H1 (cell line): Measurements from ENCODE around the gene PPIP5K1. TPM values are rescaled to one million over a fixed set of nuclear protein-coding genes. Genes with fewer than 3 reads are reported as not detected.

Experiments used
- CTCF ChIA-PET: fragments of 300-600 bp; sonication (Branson Sonifier 250); formaldehyde crosslinking; loops from one replicate; lab custom pipeline; 2021; ENCODE audit not compliant: partially characterized antibody; lab: Charles Lee
- POLR2A ChIA-PET: fragments of 300-600 bp; sonication (Branson Sonifier 250); formaldehyde crosslinking; loops from one replicate; lab custom pipeline; 2021; ENCODE audit warnings: inconsistent platforms; ENCODE audit not compliant: partially characterized antibody; lab: Charles Lee
- DNase-seq, 2 experiments: peaks; one replicate each; pipeline versions ENCODE4 v3.0.0 to v3.0.0-alpha.2; 2010 to 2022; ENCODE audit warnings: low spot score in 2 of 2, low read depth in 1 of 2, mixed read lengths in 1 of 2
- FAIRE-seq: peaks from 2 replicates; lab custom pipeline; 2011; peaks lifted over from hg19 to GRCh38; lab: Jason Lieb, UNC
- H2AFZ ChIP-seq: 2 replicates; pipeline ENCODE4 v1.8.1; 2012; ENCODE audit warnings: low read length, inconsistent platforms
- H2AK5ac ChIP-seq: 2 replicates; pipeline ENCODE4 v1.6.1; 2013; ENCODE audit warnings: low read depth, low read length
- H2BK120ac ChIP-seq: replicated peaks from 2 replicates; pipeline ENCODE3; 2013; ENCODE audit warnings: low read depth, low read length, inconsistent platforms
- H2BK12ac ChIP-seq: 2 replicates; pipeline ENCODE4 v1.6.1; 2013; ENCODE audit warnings: low read depth, low read length
- H2BK15ac ChIP-seq: 2 replicates; pipeline ENCODE4 v1.6.1; 2013; ENCODE audit warnings: low read length
- H2BK20ac ChIP-seq: 2 replicates; pipeline ENCODE4 v1.6.1; 2013; ENCODE audit warnings: low read length
- H2BK5ac ChIP-seq: 2 replicates; pipeline ENCODE4 v1.6.1; 2013; ENCODE audit warnings: low read depth, low read length
- H3K14ac ChIP-seq: 2 replicates; pipeline ENCODE4 v1.6.1; 2013; ENCODE audit warnings: inconsistent platforms; ENCODE audit not compliant: insufficient read length
- H3K18ac ChIP-seq: 2 replicates; pipeline ENCODE4 v1.6.1; 2013; ENCODE audit warnings: low read length; ENCODE audit errors: extremely low read depth
- H3K23ac ChIP-seq: 2 replicates; pipeline ENCODE4 v1.6.1; 2013; ENCODE audit warnings: inconsistent platforms; ENCODE audit not compliant: insufficient read length
- H3K23me2 ChIP-seq: 2 replicates; pipeline ENCODE4 v1.6.1; 2013; ENCODE audit warnings: low read depth, low read length
- H3K27ac ChIP-seq: 2 replicates; pipeline ENCODE4 v1.6.1; 2011; ENCODE audit warnings: low read depth, low read length, inconsistent platforms
- H3K27me3 ChIP-seq, 4 experiments: replicated peaks in 1 of 4; 1 replicate in 1 of 4; 2 replicates in 3 of 4; pipeline versions ENCODE4 v1.6.1 to v1.8.1; 2011 to 2013; ENCODE audit warnings: low read length in 3 of 4, mild to moderate bottlenecking in 3 of 4, inconsistent platforms in 2 of 4, mixed read lengths in 2 of 4, moderate library complexity in 1 of 4; ENCODE audit not compliant: control insufficient read depth in 3 of 4, insufficient read depth in 3 of 4; ENCODE audit errors: extremely low read depth in 1 of 4
- H3K36me3 ChIP-seq, 4 experiments: 2 replicates each; pipeline versions ENCODE4 v1.6.1 to v1.8.1; 2011 to 2013; ENCODE audit warnings: mild to moderate bottlenecking in 4 of 4, low read length in 3 of 4, moderate library complexity in 2 of 4, control low read depth in 1 of 4, inconsistent platforms in 1 of 4; ENCODE audit not compliant: insufficient read depth in 4 of 4, control insufficient read depth in 2 of 4
- H3K4ac ChIP-seq: replicated peaks from 2 replicates; pipeline ENCODE3; 2013; ENCODE audit warnings: low read length, low read depth, mixed read lengths, inconsistent platforms; ENCODE audit not compliant: insufficient read length
- H3K4me1 ChIP-seq, 4 experiments: replicated peaks in 1 of 4; 1 replicate in 1 of 4; 2 replicates in 3 of 4; pipeline versions ENCODE4 v1.6.1 to v1.8.1; 2011 to 2013; ENCODE audit warnings: low read length in 3 of 4, inconsistent platforms in 2 of 4, mixed read lengths in 1 of 4; ENCODE audit not compliant: insufficient read depth in 4 of 4, control insufficient read depth in 3 of 4
- H3K4me2 ChIP-seq, 2 experiments: 2 replicates each; pipeline versions ENCODE4 v1.6.1 to v1.8.1; 2011 to 2013; ENCODE audit warnings: low read depth in 2 of 2, low read length in 2 of 2, control low read depth in 1 of 2, inconsistent platforms in 1 of 2, mild to moderate bottlenecking in 1 of 2; ENCODE audit not compliant: insufficient read depth in 1 of 2
- H3K4me3 ChIP-seq, 4 experiments: fragments of 200-600, 300-600 bp in 1 of 4; sonication (generic), shearing (Covaris generic), sonication (Bioruptor Twin) in 1 of 4; 2 replicates each; pipeline versions ENCODE4 v1.5.1 to v1.8.1; 2011 to 2016; ENCODE audit warnings: low read length in 4 of 4, low read depth in 3 of 4, control low read depth in 2 of 4, inconsistent platforms in 2 of 4, mild to moderate bottlenecking in 2 of 4, mixed read lengths in 1 of 4, moderate library complexity in 1 of 4; ENCODE audit not compliant: insufficient read depth in 2 of 4; ENCODE audit errors: extremely low read depth in 1 of 4
- H3K56ac ChIP-seq: replicated peaks from 2 replicates; pipeline ENCODE3; 2013; ENCODE audit warnings: low read depth, mild to moderate bottlenecking, mixed read lengths, low read length, inconsistent platforms; ENCODE audit not compliant: insufficient read length
- H3K79me1 ChIP-seq: 2 replicates; pipeline ENCODE4 v1.6.1; 2013; ENCODE audit warnings: low read depth, low read length, control low read depth
- H3K79me2 ChIP-seq, 2 experiments: 2 replicates each; pipeline versions ENCODE4 v1.6.1 to v1.8.1; 2012 to 2013; ENCODE audit warnings: low read length in 2 of 2, mild to moderate bottlenecking in 2 of 2, inconsistent platforms in 1 of 2; ENCODE audit not compliant: insufficient read depth in 2 of 2, control insufficient read depth in 1 of 2
- H3K9ac ChIP-seq, 4 experiments: replicated peaks in 1 of 4; 1 replicate in 1 of 4; 2 replicates in 3 of 4; pipeline versions ENCODE4 v1.6.1 to v1.8.1; 2011 to 2013; ENCODE audit warnings: low read depth in 3 of 4, low read length in 3 of 4, control low read depth in 2 of 4, mild to moderate bottlenecking in 2 of 4, moderate library complexity in 2 of 4, inconsistent platforms in 1 of 4; ENCODE audit errors: extremely low read depth in 1 of 4
- H3K9me3 ChIP-seq, 2 experiments: 2 replicates each; pipeline versions ENCODE4 v1.6.1 to v1.8.1; 2012 to 2013; ENCODE audit warnings: mild to moderate bottlenecking in 2 of 2, moderate library complexity in 2 of 2, control low read depth in 1 of 2, inconsistent platforms in 1 of 2, low read depth in 1 of 2, low read length in 1 of 2, mixed read lengths in 1 of 2; ENCODE audit not compliant: insufficient read depth in 2 of 2
- H4K20me1 ChIP-seq, 2 experiments: replicated peaks in 1 of 2; 2 replicates each; pipeline versions ENCODE3 to v1.8.1; 2011 to 2013; ENCODE audit warnings: inconsistent platforms in 2 of 2, low read length in 2 of 2, mild to moderate bottlenecking in 1 of 2; ENCODE audit not compliant: insufficient read depth in 2 of 2, control insufficient read depth in 1 of 2
- H4K5ac ChIP-seq: 2 replicates; pipeline ENCODE4 v1.6.1; 2013; ENCODE audit warnings: low read length, low read depth, mixed read lengths, inconsistent platforms; ENCODE audit not compliant: insufficient read length
- H4K8ac ChIP-seq: 2 replicates; pipeline ENCODE4 v1.8.0; 2013; ENCODE audit warnings: mild to moderate bottlenecking, moderate library complexity, low read length, inconsistent platforms; ENCODE audit not compliant: insufficient read depth; ENCODE audit errors: extremely low read depth
- H4K91ac ChIP-seq: replicated peaks from 2 replicates; pipeline ENCODE3; 2013; ENCODE audit warnings: low read length, mixed read lengths, inconsistent platforms; ENCODE audit not compliant: insufficient read length
- ATF2 ChIP-seq: IDR thresholded peaks from 2 replicates; pipeline ENCODE4 v1.6.1; 2012; ENCODE audit warnings: low read length, inconsistent platforms
- CBX8 ChIP-seq: fragments of 300-800, 300-1000 bp; sonication (generic); IDR thresholded peaks from 2 replicates; pipeline ENCODE4 v1.7.1; 2016; ENCODE audit warnings: low read depth, low read length, borderline replicate concordance
- CEBPB ChIP-seq: IDR thresholded peaks from 2 replicates; pipeline ENCODE4 v1.6.1; 2012; ENCODE audit warnings: low read depth, low read length
- CHD2 ChIP-seq: IDR thresholded peaks from 2 replicates; pipeline ENCODE4 v1.6.1; 2012; ENCODE audit warnings: low read length, improper control_type of control experiment
- HDAC2 ChIP-seq, 2 experiments: fragments of 300-600 bp in 1 of 2; sonication (generic) in 1 of 2; IDR thresholded peaks; 2 replicates each; pipeline ENCODE4 v1.6.1; 2011 to 2012; ENCODE audit warnings: low read depth in 2 of 2, low read length in 2 of 2, mild to moderate bottlenecking in 2 of 2, moderate library complexity in 2 of 2, borderline replicate concordance in 1 of 2, inconsistent platforms in 1 of 2
- KDM5A ChIP-seq: fragments of 200-600 bp; IDR thresholded peaks from 2 replicates; pipeline ENCODE4 v1.7.1; 2012; ENCODE audit warnings: mild to moderate bottlenecking, low read length, inconsistent platforms, mixed read lengths
- RFX5 ChIP-seq: IDR thresholded peaks from 2 replicates; pipeline ENCODE4 v1.6.1; 2011; ENCODE audit warnings: low read depth, low read length, improper control_type of control experiment, borderline replicate concordance
- RXRA ChIP-seq: IDR thresholded peaks from 2 replicates; pipeline ENCODE4 v1.6.1; 2011; ENCODE audit warnings: low read depth, mild to moderate bottlenecking, low read length, moderate library complexity; ENCODE audit not compliant: insufficient read depth
- SP2 ChIP-seq: IDR thresholded peaks from 2 replicates; pipeline ENCODE4 v1.6.1; 2012; ENCODE audit warnings: mild to moderate bottlenecking, low read length, inconsistent platforms
- TEAD4 ChIP-seq: IDR thresholded peaks from 2 replicates; pipeline ENCODE4 v1.6.1; 2012; ENCODE audit warnings: low read depth, low read length, inconsistent platforms, mixed read lengths
- YY1 ChIP-seq: IDR thresholded peaks from 2 replicates; pipeline ENCODE4 v1.6.1; 2011; ENCODE audit warnings: low read depth, mild to moderate bottlenecking, low read length
- WGBS, 2 experiments: shearing (Covaris generic) in 1 of 2; methylation state at CpG; one replicate each; pipeline versions ENCODE4 v1.1.6 to v1.1.7; 2013 to 2015; ENCODE audit warnings: low lambda C conversion rate in 2 of 2, mixed read lengths in 2 of 2, inconsistent platforms in 1 of 2, low coverage in 1 of 2, missing lambda C conversion rate in 1 of 2; ENCODE audit not compliant: insufficient replicate concordance in 2 of 2, insufficient coverage in 1 of 2, insufficient read length in 1 of 2; ENCODE audit errors: extremely low coverage in 1 of 2, missing lambda C conversion rate in 1 of 2; 5-methylcytosine and 5-hydroxymethylcytosine counted together
- polyA plus RNA-seq, 7 experiments: library from polyadenylated mRNA; depleted of rRNA in 3 of 7; stranded (reverse) in 5 of 7; unstranded in 2 of 7; fragments of >200 nt in 5 of 7; fragments of 200-250 nt in 2 of 7; gene quantifications; 1 replicate in 5 of 7; 2 replicates in 1 of 7; 4 replicates in 1 of 7; pipeline versions ENCODE4 v1.2.1 to v1.2.3, GENCODE V29; 2011 to 2013; ENCODE audit warnings: missing spikeins in 2 of 7, mixed read lengths in 2 of 7
- total RNA-seq: library from RNA; stranded (reverse); fragmentation: NEBNext Ultra II Directional; extraction: Animal tissue kit (Norgen Biotek cat#: 25700); gene quantifications from 2 replicates; pipeline ENCODE4 v1.2.1, GENCODE V29; 2021

PPIP5K1 gene
- total and polyA plus RNA-seq, 2 of the 8 experiments (the other 6 are each of a cell fraction or from before 2014, with no cell fraction given): 18.8 to 22.7 TPM

GRCh38 chr15:43526261-43526930 lies 63.6 kb downstream of the PPIP5K1 start:
- FAIRE-seq (no peak), DNase-seq (no peak)
- no peaks in the 10 kb centered on the region for H4K20me1 ChIP-seq
- H3K9ac ChIP-seq: no peak overlapping the region
- no peaks in the 10 kb centered on the region for H3K23me2 ChIP-seq
- H3K14ac ChIP-seq: no peak overlapping the region
- no peak overlapping the region for H2BK5ac ChIP-seq
- H3K79me1 ChIP-seq: no peaks in the 10 kb centered on the region
- no peak overlapping the region for H3K4me3 ChIP-seq
- H3K79me2 ChIP-seq: no peaks in the 10 kb centered on the region
- POLR2A ChIA-PET: interaction anchor here (0.8 to 1.0 kb wide), 2 partner anchors 8 to 99 kb away, joined by 3 to 4 read pairs; partner anchors contain the start of gene MAP1A
- no peak overlapping the region for H3K18ac ChIP-seq
- peaks cover 0 to 11% (median 2%) of the 10 kb centered on the region in 4 experiments; a peak in 4 of 7 replicates for H3K4me1 ChIP-seq
- no peak overlapping the region for H2AFZ ChIP-seq
- H3K4ac ChIP-seq: no peak overlapping the region
- H3K56ac ChIP-seq: no peak overlapping the region
- H4K91ac ChIP-seq: no peak overlapping the region
- H3K23ac ChIP-seq: no peak overlapping the region
- no peak overlapping the region for H2BK12ac ChIP-seq
- CTCF ChIA-PET: interaction anchor here (0.6 to 3.9 kb wide), 3 partner anchors 8 to 224 kb away, joined by 3 to 34 read pairs (median 15); partner anchors contain the start of gene MAP1A
- peaks cover 0 to 2% (median 0%) of the 10 kb centered on the region in 4 experiments; a peak in 2 of 7 replicates for H3K27me3 ChIP-seq
- no peak overlapping the region for H2BK15ac ChIP-seq
- H2AK5ac ChIP-seq: no peak overlapping the region
- H4K8ac ChIP-seq: no peak overlapping the region; the same call in 1 of the 2 replicates
- no peak overlapping the region for H3K27ac ChIP-seq
- 94% methylated on average over 10 of the region's 11 CpGs; no CpG with 5 or more reads in 1 of the 2 experiments for WGBS, 2 experiments
- no peak overlapping the region for H3K4me2 ChIP-seq
- H4K5ac ChIP-seq: no peak overlapping the region
- no peak overlapping the region for H2BK120ac ChIP-seq
- no peaks in the 10 kb centered on the region for H3K9me3 ChIP-seq
- no peaks in the 10 kb centered on the region for H3K36me3 ChIP-seq
- no peak overlapping the region for H2BK20ac ChIP-seq
- no peak for TF ChIP-seq CHD2
- no peak for TF ChIP-seq ATF2
- no peak for TF ChIP-seq CBX8
- TF ChIP-seq HDAC2 (IDR thresholded peaks at IDR 0.05; ENCODE audit: borderline replicate concordance in 1 of 2, low read depth in 2 of 2, low read length in 2 of 2): no peak
- TF ChIP-seq TEAD4: no peak
- TF ChIP-seq SP2: no peak
- TF ChIP-seq KDM5A: no peak
- TF ChIP-seq RFX5: no peak
- TF ChIP-seq RXRA: no peak
- TF ChIP-seq YY1: no peak
- TF ChIP-seq CEBPB: no peak
